Astrocyte of the cerebellum (primary cell): ENCODE data around the gene PDLIM7.

ENCODE experiments used
- DNase-seq: peaks from one replicate; pipeline ENCODE4 v3.0.0-alpha.2; 2011; ENCODE audit warnings: low read depth
- H3K4me3 ChIP-seq: 2 replicates; pipeline ENCODE4 v1.5.1; 2011; ENCODE audit warnings: mild to moderate bottlenecking, low read depth, low read length, moderate library complexity
- CTCF ChIP-seq: IDR thresholded peaks from 2 replicates; pipeline ENCODE4 v1.5.1; 2012; ENCODE audit warnings: low read length, low read depth, moderate library complexity, mild to moderate bottlenecking; ENCODE audit errors: missing control alignments
- in situ Hi-C: cut with HindIII; loops from 2 replicates; pipeline ENCODE4 v1.10.0; 2017; ENCODE audit warnings: low sequenced_read_pairs

PDLIM7 gene

DNA sequence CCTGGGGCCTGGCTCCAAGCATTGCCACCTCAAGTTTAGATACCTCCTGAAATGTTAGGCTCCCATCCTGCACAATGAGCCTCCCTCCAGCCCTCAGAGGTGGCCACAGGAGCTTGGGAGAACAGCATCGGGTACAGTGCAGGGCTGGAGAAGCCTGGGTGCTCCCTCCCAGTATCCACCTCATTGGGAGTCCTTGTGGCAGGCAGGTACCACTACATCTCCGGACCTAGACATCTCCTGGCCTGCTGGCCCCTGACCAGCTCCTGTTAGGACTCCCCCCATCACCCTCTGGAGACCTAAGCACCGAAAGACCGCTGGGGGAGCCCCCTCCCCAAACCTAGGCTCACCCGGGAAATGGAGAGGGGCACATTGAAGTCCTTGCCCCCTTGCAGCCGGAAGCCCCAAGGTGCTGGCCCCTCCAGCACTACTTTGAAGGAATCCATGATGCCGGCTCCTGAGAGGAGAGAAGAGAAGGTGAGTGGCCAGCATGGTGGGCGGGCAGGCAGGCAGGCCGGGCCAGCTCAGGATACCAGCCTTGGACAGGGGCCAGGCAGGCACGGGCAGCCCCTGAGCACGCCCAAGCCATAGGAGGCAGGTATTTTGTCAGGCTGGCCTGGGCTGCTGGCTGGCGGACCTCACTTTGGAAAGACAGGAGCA lies 1.2 kb downstream of the PDLIM7 start:
- in situ Hi-C loops, result no loop called here
- no peak for DNase-seq
- H3K4me3 ChIP-seq, result peak overlapping the region; percentile 83
- TF ChIP-seq CTCF, result peak; percentile 62

GRCh38 chr5:177495243-177496060 lies 2.0 kb downstream of the PDLIM7 start:
- TF ChIP-seq CTCF, result no peak
- H3K4me3 ChIP-seq, result peak overlapping the region; percentile 83
- peak; percentile 87 for DNase-seq
- in situ Hi-C loops, result no loop called here

DNA sequence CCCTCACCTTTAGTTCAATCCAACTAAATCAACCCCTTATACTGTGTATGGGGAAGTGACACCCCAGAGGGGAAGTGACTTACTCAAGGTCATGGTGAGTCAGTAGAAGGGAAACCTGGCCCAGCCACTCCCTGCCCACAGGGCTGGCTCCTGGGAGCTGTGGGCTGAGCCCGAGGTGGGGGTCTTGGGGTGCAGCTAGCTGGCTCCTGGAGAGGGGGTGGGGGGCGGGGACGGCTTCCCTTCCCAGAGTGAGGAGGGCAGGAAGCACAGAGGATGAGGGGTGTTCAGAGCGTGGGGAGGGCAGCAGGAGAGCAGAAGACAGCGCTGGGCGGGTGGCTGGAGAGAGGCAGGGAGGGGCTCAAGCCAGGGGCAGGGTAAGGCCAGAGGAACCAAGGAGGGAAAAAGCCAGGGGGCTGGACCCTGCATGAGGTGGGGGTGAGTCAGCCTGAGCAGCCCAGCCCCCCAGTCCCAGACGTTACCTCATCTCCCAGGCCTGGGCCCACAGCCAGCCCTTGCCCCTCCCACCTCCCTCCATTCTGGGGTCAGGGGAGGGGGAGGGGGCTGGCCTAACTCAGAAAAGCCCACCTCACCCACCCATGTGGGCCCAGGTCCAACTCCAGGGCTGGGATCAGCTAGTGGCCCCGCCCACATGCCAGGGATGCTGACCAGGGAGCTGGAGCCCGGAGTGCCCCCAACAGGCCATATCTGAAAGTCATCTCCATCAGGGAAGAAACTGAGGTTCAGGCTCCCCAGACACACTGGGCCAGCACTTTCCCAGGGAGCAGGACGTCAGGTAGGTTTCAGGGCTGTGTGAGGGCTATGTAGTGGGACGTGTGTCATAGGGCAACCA lies 2.8 kb downstream of the PDLIM7 start:
- in situ Hi-C loops, result no loop called here
- peak; percentile 73 for DNase-seq
- H3K4me3 ChIP-seq, result peak overlapping the region; percentile 83
- peak; percentile 48 for TF ChIP-seq CTCF

GRCh38 chr5:177493795-177494345 lies 3.5 kb downstream of the PDLIM7 start:
- peak overlapping the region; percentile 83 for H3K4me3 ChIP-seq
- no peak for TF ChIP-seq CTCF
- DNase-seq, result no peak
- in situ Hi-C loops, result no loop called here

- no peak for DNase-seq
- H3K4me3 ChIP-seq, result no peak overlapping the region
- TF ChIP-seq CTCF, result no peak
- in situ Hi-C loops, result no loop called here
Observed at GRCh38 chr5:177492841-177493240, 4.6 kb downstream of the PDLIM7 start.
